ENCODE data around the gene INSRR.

DNA sequence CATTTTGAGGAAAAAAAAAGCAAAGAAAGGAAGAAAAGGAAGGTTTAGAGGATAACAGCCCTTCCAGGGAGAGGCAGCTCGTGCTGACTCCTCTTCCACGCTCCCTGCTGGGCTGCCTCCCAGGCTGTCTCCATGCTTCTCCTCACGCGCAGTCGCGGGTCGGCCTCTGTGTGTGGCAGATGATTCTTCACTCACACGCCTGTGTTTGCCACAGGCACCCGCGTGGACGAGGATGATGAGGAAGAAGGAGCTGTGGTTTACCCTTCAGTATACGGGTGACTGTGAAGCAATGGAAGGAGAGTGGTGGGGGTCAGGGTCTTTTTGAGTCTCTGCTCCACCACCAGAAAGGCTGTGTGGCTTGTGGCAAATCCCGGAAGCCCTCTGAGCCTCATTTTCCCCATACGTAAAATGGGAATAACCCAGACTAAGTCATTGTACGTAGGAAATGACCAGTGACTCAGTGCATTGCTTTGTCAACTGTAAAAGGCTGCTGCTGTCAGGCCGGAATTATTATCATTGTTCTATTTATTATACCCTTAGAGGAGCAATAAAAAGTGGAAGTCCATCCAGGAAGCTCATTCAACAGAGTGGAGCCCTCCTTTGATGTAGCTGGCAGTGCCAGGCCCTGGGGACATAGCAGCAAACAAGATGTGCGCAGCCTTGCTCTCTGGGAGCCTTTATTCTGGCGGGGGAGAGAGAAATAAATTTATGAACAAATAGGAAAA lies 30.4 kb downstream of the INSRR start:
- TF ChIP-seq, protein P1, sequence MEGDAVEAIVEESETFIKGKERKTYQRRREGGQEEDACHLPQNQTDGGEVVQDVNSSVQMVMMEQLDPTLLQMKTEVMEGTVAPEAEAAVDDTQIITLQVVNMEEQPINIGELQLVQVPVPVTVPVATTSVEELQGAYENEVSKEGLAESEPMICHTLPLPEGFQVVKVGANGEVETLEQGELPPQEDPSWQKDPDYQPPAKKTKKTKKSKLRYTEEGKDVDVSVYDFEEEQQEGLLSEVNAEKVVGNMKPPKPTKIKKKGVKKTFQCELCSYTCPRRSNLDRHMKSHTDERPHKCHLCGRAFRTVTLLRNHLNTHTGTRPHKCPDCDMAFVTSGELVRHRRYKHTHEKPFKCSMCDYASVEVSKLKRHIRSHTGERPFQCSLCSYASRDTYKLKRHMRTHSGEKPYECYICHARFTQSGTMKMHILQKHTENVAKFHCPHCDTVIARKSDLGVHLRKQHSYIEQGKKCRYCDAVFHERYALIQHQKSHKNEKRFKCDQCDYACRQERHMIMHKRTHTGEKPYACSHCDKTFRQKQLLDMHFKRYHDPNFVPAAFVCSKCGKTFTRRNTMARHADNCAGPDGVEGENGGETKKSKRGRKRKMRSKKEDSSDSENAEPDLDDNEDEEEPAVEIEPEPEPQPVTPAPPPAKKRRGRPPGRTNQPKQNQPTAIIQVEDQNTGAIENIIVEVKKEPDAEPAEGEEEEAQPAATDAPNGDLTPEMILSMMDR (IDR thresholded peaks at IDR 0.05), result no peak
- TF ChIP-seq POLR2A (IDR thresholded peaks at IDR 0.05), result no peak
